IMR-90 (cell line): ENCODE measurements around the gene B9D1. TPM values are rescaled to one million over a fixed set of nuclear protein-coding genes. Genes with fewer than 3 reads are reported as not detected.
A peak's percentile ranks its signal among the peaks of the same experiment; 100 is the strongest.

ENCODE experiments used
- ATAC-seq: fragments of 200-7000 bp; cut with Tn5 transposase; 2 replicates; pipeline ENCODE4 v1.9.1; 2020; ENCODE audit warnings: low read depth, mild to moderate bottlenecking, moderate library complexity
- BruUV-seq: library from RNA; stranded (reverse); fragments of 400-500 nt; replicated peaks from 2 replicates; lab custom pipeline; 2021; lab: Mats Ljungman, UMichigan
- CTCF ChIA-PET: fragments of 300-600 bp; formaldehyde crosslinking; extraction: SDS; loops from one replicate; lab custom pipeline; 2021; ENCODE audit warnings: antibody characterized with exemption; lab: Yijun Ruan, JAX
- POLR2A ChIA-PET: fragments of 300-600 bp; sonication (Branson Sonifier 250); formaldehyde crosslinking; loops from one replicate; lab custom pipeline; 2022; ENCODE audit warnings: antibody characterized with exemption; ENCODE audit not compliant: unreplicated experiment; lab: Charles Lee
- DNase-seq: peaks from one replicate; pipeline ENCODE4 v3.0.0; 2013
- H2AFZ ChIP-seq: replicated peaks from 2 replicates; pipeline ENCODE3; 2013; ENCODE audit warnings: low read length, mild to moderate bottlenecking; ENCODE audit not compliant: poor library complexity
- H2AK5ac ChIP-seq: 2 replicates; pipeline ENCODE4 v1.6.1; 2013; ENCODE audit warnings: low read depth, low read length, inconsistent platforms
- H2AK9ac ChIP-seq: replicated peaks from 2 replicates; pipeline ENCODE3; 2013; ENCODE audit warnings: mild to moderate bottlenecking, low read depth, low read length, moderate library complexity; ENCODE audit not compliant: poor library complexity
- H2BK120ac ChIP-seq: 2 replicates; pipeline ENCODE4 v1.6.1; 2013; ENCODE audit warnings: low read depth, low read length, inconsistent platforms
- H2BK15ac ChIP-seq: 3 replicates; pipeline ENCODE4 v1.6.1; 2013; ENCODE audit warnings: low read depth, low read length, inconsistent platforms
- H2BK20ac ChIP-seq: 2 replicates; pipeline ENCODE4 v1.6.1; 2013; ENCODE audit warnings: low read depth, mild to moderate bottlenecking, inconsistent platforms, low read length, moderate library complexity
- H2BK5ac ChIP-seq: 2 replicates; pipeline ENCODE4 v1.6.1; 2013; ENCODE audit warnings: mild to moderate bottlenecking, low read depth, low read length, inconsistent platforms; ENCODE audit not compliant: poor library complexity, severe bottlenecking
- H3K14ac ChIP-seq: replicated peaks from 2 replicates; pipeline ENCODE4 v1.6.1; 2013; ENCODE audit warnings: low read depth, low read length, inconsistent platforms
- H3K18ac ChIP-seq: 2 replicates; pipeline ENCODE4 v1.6.1; 2013; ENCODE audit warnings: low read depth, low read length, control low read depth
- H3K23ac ChIP-seq: 2 replicates; pipeline ENCODE4 v1.6.1; 2013; ENCODE audit warnings: low read depth, low read length, inconsistent platforms
- H3K27ac ChIP-seq: 2 replicates; pipeline ENCODE4 v1.5.1; 2013; ENCODE audit warnings: mild to moderate bottlenecking, control low read depth, low read length; ENCODE audit not compliant: insufficient read depth
- H3K27me3 ChIP-seq: 2 replicates; pipeline ENCODE4 v1.6.1; 2013; ENCODE audit warnings: low read length; ENCODE audit not compliant: control insufficient read depth, insufficient read depth
- H3K36me3 ChIP-seq: 2 replicates; pipeline ENCODE4 v1.6.1; 2013; ENCODE audit warnings: low read length, mixed read lengths; ENCODE audit not compliant: control insufficient read depth, insufficient read depth
- H3K4ac ChIP-seq: 2 replicates; pipeline ENCODE4 v1.6.1; 2013; ENCODE audit warnings: low read depth, low read length, inconsistent platforms
- H3K4me1 ChIP-seq: 2 replicates; pipeline ENCODE4 v1.6.1; 2013; ENCODE audit warnings: low read length, mixed read lengths; ENCODE audit not compliant: control insufficient read depth, insufficient read depth
- H3K4me2 ChIP-seq: 2 replicates; pipeline ENCODE4 v1.6.1; 2013; ENCODE audit warnings: low read depth, mild to moderate bottlenecking, control low read depth, low read length, moderate library complexity
- H3K4me3 ChIP-seq: 2 replicates; pipeline ENCODE4 v1.5.1; 2013; ENCODE audit warnings: low read depth, mild to moderate bottlenecking, control low read depth, low read length, moderate library complexity; ENCODE audit not compliant: insufficient read depth
- H3K56ac ChIP-seq: 2 replicates; pipeline ENCODE4 v1.6.1; 2013; ENCODE audit warnings: low read length, inconsistent platforms; ENCODE audit not compliant: insufficient read depth; ENCODE audit errors: extremely low read depth
- H3K79me1 ChIP-seq, 2 experiments: 2 replicates each; pipeline ENCODE4 v1.6.1; 2013; ENCODE audit warnings: low read length in 2 of 2, inconsistent platforms in 1 of 2, low read depth in 1 of 2
- H3K9ac ChIP-seq: 2 replicates; pipeline ENCODE4 v1.6.1; 2013; ENCODE audit warnings: low read depth, low read length, control low read depth
- H3K9me1 ChIP-seq: 2 replicates; pipeline ENCODE4 v1.6.1; 2013; ENCODE audit warnings: low read length, inconsistent platforms; ENCODE audit not compliant: insufficient read depth
- H3K9me3 ChIP-seq: 2 replicates; pipeline ENCODE4 v1.6.1; 2013; ENCODE audit warnings: low read length; ENCODE audit not compliant: control insufficient read depth, insufficient read depth
- H4K20me1 ChIP-seq: 2 replicates; pipeline ENCODE4 v1.6.1; 2013; ENCODE audit warnings: low read length, inconsistent platforms; ENCODE audit not compliant: insufficient read depth
- H4K5ac ChIP-seq: 2 replicates; pipeline ENCODE4 v1.6.1; 2013; ENCODE audit warnings: mild to moderate bottlenecking, low read depth, low read length, control low read depth
- H4K8ac ChIP-seq, 2 experiments: 2 replicates each; pipeline ENCODE4 v1.6.1; 2013; ENCODE audit warnings: low read depth in 2 of 2, low read length in 2 of 2, control low read depth in 1 of 2, inconsistent platforms in 1 of 2
- H4K91ac ChIP-seq: 2 replicates; pipeline ENCODE4 v1.6.1; 2013; ENCODE audit warnings: low read depth, low read length, inconsistent platforms; ENCODE audit not compliant: insufficient read depth
- BHLHE40 ChIP-seq: fragments of 150-350 bp; IDR thresholded peaks from 2 replicates; pipeline ENCODE4 v1.6.1; 2016; ENCODE audit warnings: mild to moderate bottlenecking, low read depth, low read length
- CEBPB ChIP-seq: IDR thresholded peaks from 2 replicates; pipeline ENCODE4 v1.6.1; 2012; ENCODE audit warnings: low read depth, low read length, improper control_type of control experiment
- CHD1 ChIP-seq: IDR thresholded peaks from 2 replicates; pipeline ENCODE4 v1.6.1; 2012; ENCODE audit warnings: low read depth, low read length, improper control_type of control experiment
- MAFK ChIP-seq: IDR thresholded peaks from 2 replicates; pipeline ENCODE4 v1.6.1; 2012; ENCODE audit warnings: low read depth, low read length, improper control_type of control experiment
- MAZ ChIP-seq: IDR thresholded peaks from 2 replicates; pipeline ENCODE4 v1.6.1; 2012; ENCODE audit warnings: low read depth, mild to moderate bottlenecking, low read length, improper control_type of control experiment, moderate library complexity, borderline replicate concordance
- MXI1 ChIP-seq: IDR thresholded peaks from 2 replicates; pipeline ENCODE4 v1.6.1; 2012; ENCODE audit warnings: low read depth, mild to moderate bottlenecking, low read length, moderate library complexity, borderline replicate concordance
- NFE2L2 ChIP-seq: fragments of 150-350 bp; IDR thresholded peaks from 2 replicates; pipeline ENCODE4 v1.6.1; 2016; ENCODE audit warnings: low read depth, mild to moderate bottlenecking, low read length
- POLR2A ChIP-seq: IDR thresholded peaks from 2 replicates; pipeline ENCODE4 v1.6.1; 2012; ENCODE audit warnings: mild to moderate bottlenecking, low read depth, low read length
- RCOR1 ChIP-seq: IDR thresholded peaks from 2 replicates; pipeline ENCODE4 v1.6.1; 2012; ENCODE audit warnings: mild to moderate bottlenecking, low read length, improper control_type of control experiment; ENCODE audit not compliant: insufficient replicate concordance
- RFX5 ChIP-seq: IDR thresholded peaks from 2 replicates; pipeline ENCODE4 v1.8.0; 2012; ENCODE audit warnings: low read depth, mild to moderate bottlenecking, low read length, moderate library complexity
- SMC3 ChIP-seq: fragments of 150-350 bp; IDR thresholded peaks from 2 replicates; pipeline ENCODE4 v1.6.1; 2016; ENCODE audit warnings: low read depth, mild to moderate bottlenecking, antibody characterized with exemption, low read length, moderate library complexity
- WGBS, 2 experiments: methylation state at CpG; one replicate each; pipeline versions ENCODE4 v1.1.5 to v1.1.7; 2013; ENCODE audit warnings: missing lambda C conversion rate in 2 of 2; ENCODE audit not compliant: insufficient read length in 1 of 2; ENCODE audit errors: extremely low coverage in 2 of 2; 5-methylcytosine and 5-hydroxymethylcytosine counted together
- dilution Hi-C: fragments of 300-500 bp; cut with HindIII; formaldehyde crosslinking; loops from one replicate; pipeline ENCODE4 v1.14.3; 2018; ENCODE audit warnings: low sequenced_read_pairs; ENCODE audit not compliant: unreplicated experiment
- in situ Hi-C: fragments of 300-500 bp; cut with MboI; formaldehyde crosslinking; loops from 3 replicates; pipeline ENCODE4 v1.14.3; 2019; ENCODE audit warnings: low sequenced_read_pairs, inconsistent platforms, mixed read lengths
- intact Hi-C: fragments of 100-400 bp; cut with micrococcal nuclease; formaldehyde crosslinking; loops from 2 replicates; pipeline ENCODE4 v1.10.0; 2022
- polyA plus RNA-seq, 3 experiments: library from polyadenylated mRNA; depleted of rRNA; stranded (reverse); fragments of >200 nt; gene quantifications; 2 replicates each; pipeline ENCODE4 v1.2.3, GENCODE V29; 2012; ENCODE audit warnings: low replicate concordance in 1 of 3
- total RNA-seq: library from RNA; depleted of rRNA; stranded (reverse); fragments of >200 nt; gene quantifications from 2 replicates; pipeline ENCODE4 v1.2.3, GENCODE V29; 2012
- TF ChIP-seq, protein P1 (sequence below): conservative IDR thresholded peaks from 2 replicates; pipeline ENCODE4 v1.5.1; 2012; ENCODE audit warnings: mild to moderate bottlenecking, low read depth, low read length, improper control_type of control experiment
- TF ChIP-seq, protein P2 (sequence below): fragments of 150-350 bp; IDR thresholded peaks from 2 replicates; pipeline ENCODE4 v1.6.1; 2016; ENCODE audit warnings: low read depth, mild to moderate bottlenecking, low read length, moderate library complexity, borderline replicate concordance

The B9D1 gene
- total and polyA plus RNA-seq, 2 of the 4 experiments (the other 2 are of a cell fraction), result 42.5 to 43.8 TPM

DNA sequence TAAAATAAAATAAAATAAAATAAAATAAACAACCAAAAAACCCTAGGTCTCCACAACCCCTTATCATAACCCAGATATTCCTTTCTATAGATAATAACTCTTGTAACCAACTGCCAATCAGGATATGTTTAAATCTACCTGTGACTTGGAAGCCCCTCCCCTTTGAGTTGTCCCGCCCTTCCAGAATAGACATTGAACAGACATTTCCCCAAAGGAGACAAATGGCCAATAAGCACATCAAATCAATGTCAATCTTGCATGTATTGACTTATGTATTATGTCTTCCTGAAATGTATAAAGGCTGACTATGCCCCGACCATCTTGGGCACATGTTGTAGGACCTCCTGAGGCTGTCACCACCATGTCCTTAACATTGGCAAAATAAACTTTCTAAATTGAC, 14.3 kb upstream of the B9D1 start:
- Histone ChIP-seq H3K36me3 (peaks cover 24% of the 10 kb centered on the region), H3K14ac (peak overlapping the region; percentile 77), H4K5ac (0 out of 2 replicates have a peak overlapping the region, but pooled peaks have one; percentile 21), H3K9ac (peak overlapping the region; percentile 82; the same call in 1 of the 2 replicates), H3K18ac (no peak overlapping the region), H4K8ac (peak overlapping the region; percentile 68 to 69; a peak in 2 of 4 replicates), H3K9me3 (no peaks in the 10 kb centered on the region), H3K9me1 (peaks cover 16% of the 10 kb centered on the region), H2AK9ac (peak overlapping the region; percentile 70), H3K56ac (0 out of 2 replicates have a peak overlapping the region, but pooled peaks have one; percentile 35), H3K23ac (no peak overlapping the region; the same call in 1 of the 2 replicates), H3K4me2 (peak overlapping the region; percentile 58), H2BK5ac (peak overlapping the region; percentile 92), H3K4ac (peak overlapping the region; percentile 9; the same call in 1 of the 2 replicates), H3K27ac (no peak overlapping the region), H3K79me1 (peaks cover 27 to 43% of the 10 kb centered on the region in 2 experiments), H3K4me3 (peak overlapping the region; percentile 66; the same call in 1 of the 2 replicates), H2AK5ac (peak overlapping the region; percentile 54; the same call in 1 of the 2 replicates), H2AFZ (peak overlapping the region; percentile 24), H4K91ac (no peak overlapping the region), H4K20me1 (peaks cover 16% of the 10 kb centered on the region), H2BK120ac (no peak overlapping the region), H3K4me1 (peaks cover 9% of the 10 kb centered on the region; the same call in 1 of the 2 replicates), H3K27me3 (no peaks in the 10 kb centered on the region), H2BK20ac (peak overlapping the region; percentile 1; the same call in 1 of the 2 replicates), H2BK15ac (no peak overlapping the region)
- ATAC-seq, result no peak
- ChIA-PET POLR2A (interaction anchor here (1.3 to 1.5 kb wide), 2 partner anchors 10 to 12 kb away, joined by 5 to 12 read pairs; partner anchors contain the start of gene MFAP4), CTCF (no interaction called here)
- dilution Hi-C loops, result no loop called here
- BruUV-seq, result no TSS peak
- TF ChIP-seq MAZ (no peak), BHLHE40 (no peak), MAFK (no peak), CEBPB (no peak), NFE2L2 (no peak), RCOR1 (no peak), MXI1 (no peak), POLR2A (no peak), RFX5 (no peak), SMC3 (no peak), CHD1 (no peak)
- TF ChIP-seq, protein P1, sequence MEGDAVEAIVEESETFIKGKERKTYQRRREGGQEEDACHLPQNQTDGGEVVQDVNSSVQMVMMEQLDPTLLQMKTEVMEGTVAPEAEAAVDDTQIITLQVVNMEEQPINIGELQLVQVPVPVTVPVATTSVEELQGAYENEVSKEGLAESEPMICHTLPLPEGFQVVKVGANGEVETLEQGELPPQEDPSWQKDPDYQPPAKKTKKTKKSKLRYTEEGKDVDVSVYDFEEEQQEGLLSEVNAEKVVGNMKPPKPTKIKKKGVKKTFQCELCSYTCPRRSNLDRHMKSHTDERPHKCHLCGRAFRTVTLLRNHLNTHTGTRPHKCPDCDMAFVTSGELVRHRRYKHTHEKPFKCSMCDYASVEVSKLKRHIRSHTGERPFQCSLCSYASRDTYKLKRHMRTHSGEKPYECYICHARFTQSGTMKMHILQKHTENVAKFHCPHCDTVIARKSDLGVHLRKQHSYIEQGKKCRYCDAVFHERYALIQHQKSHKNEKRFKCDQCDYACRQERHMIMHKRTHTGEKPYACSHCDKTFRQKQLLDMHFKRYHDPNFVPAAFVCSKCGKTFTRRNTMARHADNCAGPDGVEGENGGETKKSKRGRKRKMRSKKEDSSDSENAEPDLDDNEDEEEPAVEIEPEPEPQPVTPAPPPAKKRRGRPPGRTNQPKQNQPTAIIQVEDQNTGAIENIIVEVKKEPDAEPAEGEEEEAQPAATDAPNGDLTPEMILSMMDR, result no peak
- TF ChIP-seq, protein P2, sequence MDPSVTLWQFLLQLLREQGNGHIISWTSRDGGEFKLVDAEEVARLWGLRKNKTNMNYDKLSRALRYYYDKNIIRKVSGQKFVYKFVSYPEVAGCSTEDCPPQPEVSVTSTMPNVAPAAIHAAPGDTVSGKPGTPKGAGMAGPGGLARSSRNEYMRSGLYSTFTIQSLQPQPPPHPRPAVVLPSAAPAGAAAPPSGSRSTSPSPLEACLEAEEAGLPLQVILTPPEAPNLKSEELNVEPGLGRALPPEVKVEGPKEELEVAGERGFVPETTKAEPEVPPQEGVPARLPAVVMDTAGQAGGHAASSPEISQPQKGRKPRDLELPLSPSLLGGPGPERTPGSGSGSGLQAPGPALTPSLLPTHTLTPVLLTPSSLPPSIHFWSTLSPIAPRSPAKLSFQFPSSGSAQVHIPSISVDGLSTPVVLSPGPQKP, result no peak
- DNase-seq, result no peak
- intact Hi-C loops, result loop anchor here (5.0 kb wide), 1 partner anchor 385 kb away; no protein-coding TSS in a partner anchor
- in situ Hi-C loops, result no loop called here
- WGBS, 2 experiments, result no CpG with 5 or more reads among the region's 2 CpGs
